ENCODE results near the gene MYO1C.
"Not testable (repeated sequence)": the region's sequence is repeated elsewhere in the genome, so short reads cannot be mapped to it uniquely, and the experiment has no call there.

The MYO1C gene

GRCh38 chr17:1446201-1446600, 46.3 kb downstream of the MYO1C start:
- Histone ChIP-seq H3K4me2 (ENCODE audit: low read length) (no peak overlapping the region), H3K27me3 (ENCODE audit: insufficient read depth, low read length) (no peaks in the 10 kb centered on the region), H2BK120ac (ENCODE audit: insufficient read depth, low read length, poor library complexity) (no peak overlapping the region), H2AFZ (ENCODE audit: insufficient read depth, low read length, poor library complexity) (no peak overlapping the region), H4K8ac (ENCODE audit: low read depth, low read length) (no peak overlapping the region), H3K79me2 (ENCODE audit: control insufficient read depth, insufficient read depth, low read length, poor library complexity) (peaks cover 28% of the 10 kb centered on the region), H4K91ac (ENCODE audit: low read depth, low read length) (no peak overlapping the region), H3K9me3 (ENCODE audit: insufficient read depth, low read depth, low read length) (peaks cover 2% of the 10 kb centered on the region), H3K4me3 (ENCODE audit: low read depth, low read length) (no peak overlapping the region), H2BK5ac (ENCODE audit: low read depth, low read length, poor library complexity) (no peak overlapping the region), H3K14ac (ENCODE audit: low read length) (no peak overlapping the region), H4K12ac (ENCODE audit: low read depth, low read length) (no peak overlapping the region), H3K9ac (ENCODE audit: low read length) (no peak overlapping the region), H3K23ac (ENCODE audit: low read length) (no peak overlapping the region), H3K79me1 (ENCODE audit: low read length) (no peaks in the 10 kb centered on the region), H3K4me1 (ENCODE audit: control insufficient read depth in 1 of 2, insufficient read depth in 2 of 2, low read length in 2 of 2) (peaks cover 4 to 5% of the 10 kb centered on the region in 2 experiments), H3K27ac (ENCODE audit: low read depth, low read length) (no peak overlapping the region), H2AK5ac (ENCODE audit: low read length) (no peak overlapping the region), H2BK12ac (ENCODE audit: low read length) (no peak overlapping the region), H3K18ac (ENCODE audit: low read length) (no peak overlapping the region), H3K4ac (ENCODE audit: low read depth, low read length) (peak overlapping the region; percentile 24), H3K36me3 (ENCODE audit: control insufficient read depth in 1 of 2, insufficient read depth in 2 of 2, low read length in 2 of 2) (peaks cover 10 to 31% of the 10 kb centered on the region in 2 experiments)
- no peak for DNase-seq
- whole genome bisulfite sequencing (ENCODE audit: extremely low coverage, insufficient coverage, insufficient read length): no CpG with 5 or more reads among the region's 12 CpGs

GRCh38 chr17:1445695-1446094, 46.8 kb downstream of the MYO1C start:
- no CpG with 5 or more reads among the region's 4 CpGs for WGBS (ENCODE audit: extremely low coverage, insufficient coverage, insufficient read length)
- H3K23ac ChIP-seq (ENCODE audit: low read length): not testable (repeated sequence)

GRCh38 chr17:1442721-1443120, 49.8 kb downstream of the MYO1C start:
- H2AFZ ChIP-seq (ENCODE audit: insufficient read depth, low read length, poor library complexity); H4K12ac ChIP-seq (ENCODE audit: low read depth, low read length); H2BK12ac ChIP-seq (ENCODE audit: low read length); H2BK5ac ChIP-seq (ENCODE audit: low read depth, low read length, poor library complexity); H3K9me3 ChIP-seq (ENCODE audit: insufficient read depth, low read depth, low read length); H3K4me3 ChIP-seq (ENCODE audit: low read depth, low read length); H4K8ac ChIP-seq (ENCODE audit: low read depth, low read length); H3K14ac ChIP-seq (ENCODE audit: low read length); H3K18ac ChIP-seq (ENCODE audit: low read length); DNase-seq; H3K9ac ChIP-seq (ENCODE audit: low read length); H3K27me3 ChIP-seq (ENCODE audit: insufficient read depth, low read length); H3K27ac ChIP-seq (ENCODE audit: low read depth, low read length); H2AK5ac ChIP-seq (ENCODE audit: low read length); H2BK120ac ChIP-seq (ENCODE audit: insufficient read depth, low read length, poor library complexity); H3K4me2 ChIP-seq (ENCODE audit: low read length); H4K91ac ChIP-seq (ENCODE audit: low read depth, low read length); H3K23ac ChIP-seq (ENCODE audit: low read length); H3K79me1 ChIP-seq (ENCODE audit: low read length): not testable (repeated sequence)
- Histone ChIP-seq H3K79me2 (ENCODE audit: control insufficient read depth, insufficient read depth, low read length, poor library complexity) (peaks cover 13% of the 10 kb centered on the region), H3K4me1 (ENCODE audit: control insufficient read depth in 1 of 2, insufficient read depth in 2 of 2, low read length in 2 of 2) (peaks cover 4 to 11% of the 10 kb centered on the region in 2 experiments), H3K36me3 (ENCODE audit: control insufficient read depth in 1 of 2, insufficient read depth in 2 of 2, low read length in 2 of 2) (peaks cover 6 to 21% of the 10 kb centered on the region in 2 experiments), H3K4ac (ENCODE audit: low read depth, low read length) (peak overlapping the region; percentile 52)
- WGBS (ENCODE audit: extremely low coverage, insufficient coverage, insufficient read length): no CpG with 5 or more reads among the region's 6 CpGs

More at GRCh38 chr17:1445695-1446094, 46.8 kb downstream of the MYO1C start:
- H2BK5ac ChIP-seq (ENCODE audit: low read depth, low read length, poor library complexity); H4K8ac ChIP-seq (ENCODE audit: low read depth, low read length); H3K4me1 ChIP-seq (ENCODE audit: control insufficient read depth in 1 of 2, insufficient read depth in 2 of 2, low read length in 2 of 2); H3K27ac ChIP-seq (ENCODE audit: low read depth, low read length); H3K14ac ChIP-seq (ENCODE audit: low read length); H4K12ac ChIP-seq (ENCODE audit: low read depth, low read length); H3K79me1 ChIP-seq (ENCODE audit: low read length); H3K4me2 ChIP-seq (ENCODE audit: low read length); H3K18ac ChIP-seq (ENCODE audit: low read length); H3K27me3 ChIP-seq (ENCODE audit: insufficient read depth, low read length); H2BK120ac ChIP-seq (ENCODE audit: insufficient read depth, low read length, poor library complexity); H3K4me3 ChIP-seq (ENCODE audit: low read depth, low read length); H4K91ac ChIP-seq (ENCODE audit: low read depth, low read length); DNase-seq; H3K9ac ChIP-seq (ENCODE audit: low read length); H3K9me3 ChIP-seq (ENCODE audit: insufficient read depth, low read depth, low read length); H2AK5ac ChIP-seq (ENCODE audit: low read length); H2AFZ ChIP-seq (ENCODE audit: insufficient read depth, low read length, poor library complexity); H2BK12ac ChIP-seq (ENCODE audit: low read length): not testable (repeated sequence)
- peaks cover 28% of the 10 kb centered on the region for H3K79me2 ChIP-seq (ENCODE audit: control insufficient read depth, insufficient read depth, low read length, poor library complexity)
- H3K4ac ChIP-seq (ENCODE audit: low read depth, low read length): peak overlapping the region; percentile 72
- peaks cover 9 to 33% of the 10 kb centered on the region in 2 experiments for H3K36me3 ChIP-seq (ENCODE audit: control insufficient read depth in 1 of 2, insufficient read depth in 2 of 2, low read length in 2 of 2)

- Histone ChIP-seq H3K79me1 (ENCODE audit: low read length) (no peaks in the 10 kb centered on the region), H2AFZ (ENCODE audit: insufficient read depth, low read length, poor library complexity) (no peak overlapping the region), H3K18ac (ENCODE audit: low read length) (no peak overlapping the region), H3K14ac (ENCODE audit: low read length) (no peak overlapping the region), H2BK120ac (ENCODE audit: insufficient read depth, low read length, poor library complexity) (no peak overlapping the region), H3K4ac (ENCODE audit: low read depth, low read length) (peak overlapping the region; percentile 54), H3K4me3 (ENCODE audit: low read depth, low read length) (no peak overlapping the region), H3K4me1 (ENCODE audit: control insufficient read depth in 1 of 2, insufficient read depth in 2 of 2, low read length in 2 of 2) (peaks cover under 1 to 12% of the 10 kb centered on the region in 2 experiments), H3K9me3 (ENCODE audit: insufficient read depth, low read depth, low read length) (peaks cover 2% of the 10 kb centered on the region), H2BK5ac (ENCODE audit: low read depth, low read length, poor library complexity) (no peak overlapping the region), H4K91ac (ENCODE audit: low read depth, low read length) (no peak overlapping the region), H2AK5ac (ENCODE audit: low read length) (no peak overlapping the region), H3K79me2 (ENCODE audit: control insufficient read depth, insufficient read depth, low read length, poor library complexity) (peaks cover 13% of the 10 kb centered on the region), H3K4me2 (ENCODE audit: low read length) (no peak overlapping the region), H3K27me3 (ENCODE audit: insufficient read depth, low read length) (no peaks in the 10 kb centered on the region), H2BK12ac (ENCODE audit: low read length) (no peak overlapping the region), H4K12ac (ENCODE audit: low read depth, low read length) (no peak overlapping the region), H3K23ac (ENCODE audit: low read length) (no peak overlapping the region), H3K9ac (ENCODE audit: low read length) (no peak overlapping the region), H4K8ac (ENCODE audit: low read depth, low read length) (no peak overlapping the region), H3K36me3 (ENCODE audit: control insufficient read depth in 1 of 2, insufficient read depth in 2 of 2, low read length in 2 of 2) (peaks cover 9 to 23% of the 10 kb centered on the region in 2 experiments), H3K27ac (ENCODE audit: low read depth, low read length) (no peak overlapping the region)
- no CpG with 5 or more reads among the region's 4 CpGs for WGBS (ENCODE audit: extremely low coverage, insufficient coverage, insufficient read length)
- DNase-seq: no peak
These were observed 50.3 kb downstream of the MYO1C start for GRCh38 chr17:1442187-1442586.
